ENCODE measurements around the gene PLCB1.
"Not testable (repeated sequence)": the region's sequence is repeated elsewhere in the genome, so short reads cannot be mapped to it uniquely, and the experiment has no call there.

The PLCB1 gene

GRCh38 chr20:8829256-8829655 lies 697.2 kb downstream of the PLCB1 start:
- no peaks in the 10 kb centered on the region for H3K4me1 ChIP-seq (ENCODE audit: control insufficient read depth in 2 of 2, insufficient read depth in 1 of 2, low read depth in 1 of 2, low read length in 2 of 2)
- H2BK15ac ChIP-seq (ENCODE audit: low read length): no peak overlapping the region
- no peak overlapping the region for H4K91ac ChIP-seq (ENCODE audit: low read depth, low read length, poor library complexity)
- no peak overlapping the region for H3K4me2 ChIP-seq (ENCODE audit: insufficient read depth, low read length, poor library complexity, severe bottlenecking)
- H3K18ac ChIP-seq (ENCODE audit: low read length): no peak overlapping the region
- peaks cover 0 to 3% of the 10 kb centered on the region in 2 donors for H3K9me3 ChIP-seq (replicated peaks in 1 of 2; ENCODE audit: control insufficient read depth in 2 of 2, insufficient read depth in 1 of 2, low read depth in 1 of 2, low read length in 2 of 2)
- H2AFZ ChIP-seq (ENCODE audit: low read length): no peak overlapping the region
- no peak overlapping the region for H2BK5ac ChIP-seq (ENCODE audit: low read length)
- H3K27me3 ChIP-seq (ENCODE audit: control insufficient read depth in 3 of 3, insufficient read depth in 3 of 3, low read depth in 1 of 3, low read length in 3 of 3): no peaks in the 10 kb centered on the region
- H2BK120ac ChIP-seq (ENCODE audit: low read depth, low read length): no peak overlapping the region
- no CpG with 5 or more reads among the region's 5 CpGs for WGBS, 2 donors (ENCODE audit: extremely low coverage in 2 of 2, insufficient read length in 2 of 2, insufficient replicate concordance in 1 of 2)
- DNase-seq (ENCODE audit: low spot score): no peak
- H4K8ac ChIP-seq (ENCODE audit: low read depth, low read length): no peak overlapping the region
- no peak overlapping the region for H3K27ac ChIP-seq (replicated peaks; ENCODE audit: low read length)
- H3K4ac ChIP-seq (ENCODE audit: low read length): no peak overlapping the region
- H3K4me3 ChIP-seq (ENCODE audit: low read length in 2 of 2): no peak overlapping the region
- no peaks in the 10 kb centered on the region for H3K36me3 ChIP-seq (replicated peaks in 1 of 2; ENCODE audit: control insufficient read depth in 2 of 2, insufficient read depth in 2 of 2, low read length in 2 of 2)
- H3K79me1 ChIP-seq (ENCODE audit: low read depth, low read length): no peaks in the 10 kb centered on the region
- no peak overlapping the region for H2BK12ac ChIP-seq (ENCODE audit: low read length)
- no peak overlapping the region for H3K14ac ChIP-seq (ENCODE audit: low read length)
- H3K23ac ChIP-seq (ENCODE audit: low read depth, low read length, poor library complexity): no peak overlapping the region
- H2AK5ac ChIP-seq (ENCODE audit: low read depth, low read length): no peak overlapping the region
- H3K9ac ChIP-seq (ENCODE audit: low read depth, low read length, poor library complexity): no peak overlapping the region

- not testable (repeated sequence) for H3K18ac ChIP-seq (ENCODE audit: low read length); H3K79me1 ChIP-seq (ENCODE audit: low read depth, low read length); H3K27ac ChIP-seq (replicated peaks; ENCODE audit: low read length); H2BK120ac ChIP-seq (ENCODE audit: low read depth, low read length); H3K14ac ChIP-seq (ENCODE audit: low read length); H2BK5ac ChIP-seq (ENCODE audit: low read length); H3K4me3 ChIP-seq (ENCODE audit: low read length in 2 of 2); H2AFZ ChIP-seq (ENCODE audit: low read length); H3K4me2 ChIP-seq (ENCODE audit: insufficient read depth, low read length, poor library complexity, severe bottlenecking); H3K36me3 ChIP-seq (replicated peaks in 1 of 2; ENCODE audit: control insufficient read depth in 2 of 2, insufficient read depth in 2 of 2, low read length in 2 of 2); H4K91ac ChIP-seq (ENCODE audit: low read depth, low read length, poor library complexity); H2BK12ac ChIP-seq (ENCODE audit: low read length); H2AK5ac ChIP-seq (ENCODE audit: low read depth, low read length); H2BK15ac ChIP-seq (ENCODE audit: low read length); H3K9me3 ChIP-seq (replicated peaks in 1 of 2; ENCODE audit: control insufficient read depth in 2 of 2, insufficient read depth in 1 of 2, low read depth in 1 of 2, low read length in 2 of 2); H3K4ac ChIP-seq (ENCODE audit: low read length); H3K27me3 ChIP-seq (ENCODE audit: control insufficient read depth in 3 of 3, insufficient read depth in 3 of 3, low read depth in 1 of 3, low read length in 3 of 3); H4K8ac ChIP-seq (ENCODE audit: low read depth, low read length); H3K23ac ChIP-seq (ENCODE audit: low read depth, low read length, poor library complexity); H3K9ac ChIP-seq (ENCODE audit: low read depth, low read length, poor library complexity); DNase-seq (ENCODE audit: low spot score)
- whole genome bisulfite sequencing, 2 donors (ENCODE audit: extremely low coverage in 2 of 2, insufficient read length in 2 of 2, insufficient replicate concordance in 1 of 2): no CpG with 5 or more reads among the region's 3 CpGs
- peaks cover 2 to 13% of the 10 kb centered on the region in 2 donors for H3K4me1 ChIP-seq (ENCODE audit: control insufficient read depth in 2 of 2, insufficient read depth in 1 of 2, low read depth in 1 of 2, low read length in 2 of 2)
These were observed 702.2 kb downstream of the PLCB1 start for GRCh38 chr20:8834294-8834693.

- DNase-seq (ENCODE audit: low spot score): no peak
- Histone ChIP-seq H3K23ac (ENCODE audit: low read depth, low read length, poor library complexity) (no peak overlapping the region), H2BK12ac (ENCODE audit: low read length) (no peak overlapping the region), H3K18ac (ENCODE audit: low read length) (no peak overlapping the region), H2AFZ (ENCODE audit: low read length) (no peak overlapping the region), H2BK120ac (ENCODE audit: low read depth, low read length) (no peak overlapping the region), H2AK5ac (ENCODE audit: low read depth, low read length) (no peak overlapping the region), H3K79me1 (ENCODE audit: low read depth, low read length) (no peaks in the 10 kb centered on the region), H4K91ac (ENCODE audit: low read depth, low read length, poor library complexity) (no peak overlapping the region), H3K27me3 (ENCODE audit: control insufficient read depth in 3 of 3, insufficient read depth in 3 of 3, low read depth in 1 of 3, low read length in 3 of 3) (no peaks in the 10 kb centered on the region), H3K14ac (ENCODE audit: low read length) (no peak overlapping the region), H3K9ac (ENCODE audit: low read depth, low read length, poor library complexity) (no peak overlapping the region), H3K4me2 (ENCODE audit: insufficient read depth, low read length, poor library complexity, severe bottlenecking) (no peak overlapping the region), H3K4me1 (ENCODE audit: control insufficient read depth in 2 of 2, insufficient read depth in 1 of 2, low read depth in 1 of 2, low read length in 2 of 2) (peaks cover 2 to 13% of the 10 kb centered on the region in 2 donors), H3K27ac (replicated peaks; ENCODE audit: low read length) (no peak overlapping the region), H4K8ac (ENCODE audit: low read depth, low read length) (no peak overlapping the region), H3K9me3 (replicated peaks in 1 of 2; ENCODE audit: control insufficient read depth in 2 of 2, insufficient read depth in 1 of 2, low read depth in 1 of 2, low read length in 2 of 2) (peaks cover 0 to 5% of the 10 kb centered on the region in 2 donors), H3K36me3 (replicated peaks in 1 of 2; ENCODE audit: control insufficient read depth in 2 of 2, insufficient read depth in 2 of 2, low read length in 2 of 2) (no peaks in the 10 kb centered on the region), H3K4ac (ENCODE audit: low read length) (no peak overlapping the region), H2BK15ac (ENCODE audit: low read length) (no peak overlapping the region), H3K4me3 (ENCODE audit: low read length in 2 of 2) (no peak overlapping the region), H2BK5ac (ENCODE audit: low read length) (no peak overlapping the region)
- no CpG with 5 or more reads among the region's 1 CpG for whole genome bisulfite sequencing, 2 donors (ENCODE audit: extremely low coverage in 2 of 2, insufficient read length in 2 of 2, insufficient replicate concordance in 1 of 2)
These were observed 702.8 kb downstream of the PLCB1 start for GRCh38 chr20:8834851-8835250.

DNA sequence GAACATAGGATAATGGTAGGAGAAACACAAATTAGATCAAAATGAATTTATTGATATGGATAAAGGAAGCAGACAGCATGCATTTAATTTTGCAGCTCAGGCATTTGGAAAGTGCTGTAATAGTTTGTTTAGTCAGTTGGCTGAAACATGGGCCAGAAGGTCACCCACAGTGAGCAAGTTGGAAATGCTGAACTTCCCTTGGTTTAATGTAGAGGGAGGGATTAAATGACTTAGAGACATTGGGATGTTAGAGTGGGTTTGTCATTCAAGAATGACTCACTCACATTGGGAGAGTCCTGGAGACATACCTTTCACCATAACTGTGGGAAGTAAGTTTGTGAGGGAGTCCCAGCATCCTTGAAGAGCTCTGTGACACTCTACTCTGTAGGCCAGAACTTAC lies 705.3 kb downstream of the PLCB1 start:
- Histone ChIP-seq H2BK12ac (ENCODE audit: low read length) (no peak overlapping the region), H3K9me3 (replicated peaks in 1 of 2; ENCODE audit: control insufficient read depth in 2 of 2, insufficient read depth in 1 of 2, low read depth in 1 of 2, low read length in 2 of 2) (peaks cover 0 to 5% of the 10 kb centered on the region in 2 donors), H3K4me1 (ENCODE audit: control insufficient read depth in 2 of 2, insufficient read depth in 1 of 2, low read depth in 1 of 2, low read length in 2 of 2) (peaks cover 2 to 13% of the 10 kb centered on the region in 2 donors), H4K8ac (ENCODE audit: low read depth, low read length) (no peak overlapping the region), H2BK15ac (ENCODE audit: low read length) (no peak overlapping the region), H3K14ac (ENCODE audit: low read length) (no peak overlapping the region), H3K79me1 (ENCODE audit: low read depth, low read length) (no peaks in the 10 kb centered on the region), H3K27ac (replicated peaks; ENCODE audit: low read length) (no peak overlapping the region), H3K4me3 (ENCODE audit: low read length in 2 of 2) (no peak overlapping the region), H2AK5ac (ENCODE audit: low read depth, low read length) (no peak overlapping the region), H3K9ac (ENCODE audit: low read depth, low read length, poor library complexity) (no peak overlapping the region), H4K91ac (ENCODE audit: low read depth, low read length, poor library complexity) (no peak overlapping the region), H2AFZ (ENCODE audit: low read length) (no peak overlapping the region), H3K27me3 (ENCODE audit: control insufficient read depth in 3 of 3, insufficient read depth in 3 of 3, low read depth in 1 of 3, low read length in 3 of 3) (no peaks in the 10 kb centered on the region), H3K4ac (ENCODE audit: low read length) (no peak overlapping the region), H3K36me3 (replicated peaks in 1 of 2; ENCODE audit: control insufficient read depth in 2 of 2, insufficient read depth in 2 of 2, low read length in 2 of 2) (no peaks in the 10 kb centered on the region), H3K18ac (ENCODE audit: low read length) (no peak overlapping the region), H3K4me2 (ENCODE audit: insufficient read depth, low read length, poor library complexity, severe bottlenecking) (no peak overlapping the region), H2BK120ac (ENCODE audit: low read depth, low read length) (no peak overlapping the region), H3K23ac (ENCODE audit: low read depth, low read length, poor library complexity) (no peak overlapping the region), H2BK5ac (ENCODE audit: low read length) (no peak overlapping the region)
- DNase-seq (ENCODE audit: low spot score): no peak

All from neuronal stem cell (in vitro differentiated cells).